CD4-positive, alpha-beta memory T cell (primary cell): Measurements from ENCODE around the gene SRPK1. TPM values are rescaled to one million over a fixed set of nuclear protein-coding genes. Genes with fewer than 3 reads are reported as not detected.
"Not testable (repeated sequence)": the region's sequence is repeated elsewhere in the genome, so short reads cannot be mapped to it uniquely, and the experiment has no call there.

ENCODE experiments used
- CTCF ChIA-PET: fragments of 350-600 bp; sonication (Branson Sonifier 250); formaldehyde crosslinking; loops from one replicate; lab custom pipeline; 2021; ENCODE audit warnings: inconsistent platforms; ENCODE audit not compliant: partially characterized antibody; lab: Charles Lee
- POLR2A ChIA-PET: fragments of 350-600 bp; sonication (Branson Sonifier 250); formaldehyde crosslinking; loops from one replicate; lab custom pipeline; 2021; ENCODE audit not compliant: partially characterized antibody; lab: Charles Lee
- DNase-seq, 5 donors: peaks; one replicate each; pipeline versions ENCODE4 v3.0.0 to v3.0.0-alpha.2; 2020 to 2022; ENCODE audit warnings: mixed read lengths in 1 of 5
- H3K27ac ChIP-seq: one replicate; pipeline ENCODE4 v1.7.0; 2013; ENCODE audit warnings: low read depth, low read length
- H3K27me3 ChIP-seq: 2 replicates; pipeline ENCODE4 v1.7.0; 2013; ENCODE audit warnings: mild to moderate bottlenecking, low read length, moderate library complexity; ENCODE audit not compliant: insufficient read depth
- H3K36me3 ChIP-seq: 2 replicates; pipeline ENCODE4 v1.7.0; 2013; ENCODE audit warnings: mild to moderate bottlenecking, low read length, moderate library complexity; ENCODE audit not compliant: insufficient read depth
- H3K4me1 ChIP-seq: 2 replicates; pipeline ENCODE4 v1.7.0; 2013; ENCODE audit warnings: mild to moderate bottlenecking, low read length, moderate library complexity; ENCODE audit not compliant: insufficient read depth
- H3K4me3 ChIP-seq, 2 donors: one replicate each; pipeline ENCODE4 v1.7.0; 2013; ENCODE audit warnings: low read length in 2 of 2, mild to moderate bottlenecking in 1 of 2
- H3K9me3 ChIP-seq, 2 donors: one replicate each; pipeline ENCODE4 v1.7.0; 2013; ENCODE audit warnings: low read length in 2 of 2, control low read depth in 1 of 2; ENCODE audit not compliant: control insufficient read depth in 1 of 2
- H3K27ac Mint-ChIP-seq, 7 donors: one replicate each; pipeline ENCODE4 v1.8.0; 2020 to 2021; ENCODE audit warnings: mixed read lengths in 7 of 7, mild to moderate bottlenecking in 6 of 7, inconsistent platforms in 3 of 7, moderate library complexity in 3 of 7
- H3K27me3 Mint-ChIP-seq, 2 donors: one replicate each; pipeline ENCODE4 v1.8.0; 2020 to 2021; ENCODE audit warnings: mixed read lengths in 2 of 2
- H3K36me3 Mint-ChIP-seq, 2 donors: one replicate each; pipeline ENCODE4 v1.8.0; 2020 to 2021; ENCODE audit warnings: mixed read lengths in 2 of 2, inconsistent platforms in 1 of 2, mild to moderate bottlenecking in 1 of 2
- H3K4me1 Mint-ChIP-seq, 4 donors: one replicate each; pipeline ENCODE4 v1.8.0; 2020 to 2021; ENCODE audit warnings: mixed read lengths in 4 of 4, mild to moderate bottlenecking in 1 of 4
- H3K4me3 Mint-ChIP-seq, 8 donors: one replicate each; pipeline ENCODE4 v1.8.0; 2020 to 2021; ENCODE audit warnings: mixed read lengths in 8 of 8, mild to moderate bottlenecking in 7 of 8, moderate library complexity in 6 of 8, inconsistent platforms in 3 of 8
- H3K9me3 Mint-ChIP-seq, 8 donors: one replicate each; pipeline ENCODE4 v1.8.0; 2020 to 2021; ENCODE audit warnings: mixed read lengths in 8 of 8, mild to moderate bottlenecking in 5 of 8, inconsistent platforms in 3 of 8, moderate library complexity in 1 of 8
- intact Hi-C: fragments of 100-400 bp; cut with micrococcal nuclease; formaldehyde crosslinking; loops from one replicate; pipeline ENCODE4 v1.15.1; 2023
- polyA plus RNA-seq, 2 donors: library from polyadenylated mRNA; unstranded; fragments of 300-500 nt; fragmentation: Illumina TruSeq; gene quantifications; one replicate each; pipeline ENCODE4 v1.2.3, GENCODE V29; 2021
- total RNA-seq, 2 experiments: library from RNA; stranded (reverse); gene quantifications; one replicate each; pipeline ENCODE4 v1.2.3, GENCODE V29; 2021

Gene SRPK1
- total and polyA plus RNA-seq, 4 experiments from 2014 or later: 47.6 to 57.5 (median 51.6) TPM

DNA sequence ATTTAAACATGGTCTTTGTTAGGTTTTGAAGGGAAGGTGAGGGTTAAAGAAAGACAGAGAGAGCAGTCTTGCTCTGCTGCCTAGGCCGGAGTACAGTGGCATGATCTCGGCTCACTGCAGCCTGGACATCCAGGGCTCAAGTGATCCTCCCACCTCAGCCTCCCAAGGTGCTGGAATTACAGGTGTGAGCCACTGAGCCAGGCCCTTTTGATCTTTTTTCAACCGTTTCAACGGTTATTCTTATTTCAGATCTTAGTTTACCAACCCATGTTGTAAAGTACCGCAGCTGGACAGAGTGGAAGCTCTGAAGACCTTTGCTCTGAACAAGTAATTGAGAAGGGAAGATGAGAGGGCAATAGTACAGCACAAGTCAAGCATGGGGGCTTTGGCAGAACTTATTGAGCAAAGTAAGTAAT lies 1.2 kb upstream of the SRPK1 start:
- DNase-seq: no peak
- CTCF ChIA-PET: no interaction called here
- H3K36me3 Mint-ChIP-seq: peaks cover 0 to 13% of the 10 kb centered on the region in 2 donors
- no peaks in the 10 kb centered on the region for H3K9me3 ChIP-seq
- H3K4me1 ChIP-seq: peaks cover 37% of the 10 kb centered on the region
- no peaks in the 10 kb centered on the region for H3K27me3 ChIP-seq
- intact Hi-C loops: no loop called here
- peak overlapping the region in 6 of 8 donors; percentile 88 to 92 (median 90) for H3K4me3 Mint-ChIP-seq
- H3K4me1 Mint-ChIP-seq: peaks cover 24 to 41% (median 31%) of the 10 kb centered on the region in 4 donors
- POLR2A ChIA-PET: no interaction called here
- H3K36me3 ChIP-seq: no peaks in the 10 kb centered on the region
- no peaks in the 10 kb centered on the region for H3K27me3 Mint-ChIP-seq
- H3K9me3 Mint-ChIP-seq: no peaks in the 10 kb centered on the region
- no peak overlapping the region for H3K4me3 ChIP-seq
- peak overlapping the region in 1 of 7 donors; percentile 80 for H3K27ac Mint-ChIP-seq
- no peak overlapping the region for H3K27ac ChIP-seq

GRCh38 chr6:35919827-35920751 lies 809 bp downstream of the SRPK1 start:
- no peaks in the 10 kb centered on the region for H3K9me3 ChIP-seq
- peak overlapping the region; percentile 52 to 97 for H3K4me3 ChIP-seq
- Mint-ChIP-seq H3K27ac (peak overlapping the region; percentile 89 to 98 (median 95)), H3K36me3 (peaks cover 0 to 14% of the 10 kb centered on the region in 2 donors), H3K4me1 (peaks cover 27 to 47% (median 36%) of the 10 kb centered on the region in 4 donors), H3K9me3 (no peaks in the 10 kb centered on the region), H3K27me3 (no peaks in the 10 kb centered on the region), H3K4me3 (peak overlapping the region; percentile 90 to 100 (median 98))
- peak; percentile 34 to 88 (median 47) for DNase-seq
- H3K4me1 ChIP-seq: peaks cover 44% of the 10 kb centered on the region
- intact Hi-C loops: loop anchor here (2.0 kb wide), 1 partner anchor 107 kb away; the partner anchor contains the start of gene MAPK14
- H3K27ac ChIP-seq: peak overlapping the region; percentile 68
- no peaks in the 10 kb centered on the region for H3K27me3 ChIP-seq
- no peaks in the 10 kb centered on the region for H3K36me3 ChIP-seq
- ChIA-PET CTCF (interaction anchor here (1.2 to 1.8 kb wide), 2 partner anchors 8 to 176 kb away, joined by 3 to 7 read pairs; no protein-coding TSS in a partner anchor), POLR2A (interaction anchor here (1.4 to 3.2 kb wide), 3 partner anchors 11 to 175 kb away, joined by 4 to 17 read pairs (median 5); partner anchors contain the start of gene MAPK14)

GRCh38 chr6:35919085-35919826 lies 1.6 kb downstream of the SRPK1 start:
- Histone ChIP-seq H3K36me3 (no peaks in the 10 kb centered on the region), H3K27me3 (no peaks in the 10 kb centered on the region), H3K9me3 (no peaks in the 10 kb centered on the region), H3K27ac (peak overlapping the region; percentile 68), H3K4me3 (peak overlapping the region; percentile 52 to 97), H3K4me1 (peaks cover 44% of the 10 kb centered on the region)
- no peaks in the 10 kb centered on the region for H3K9me3 Mint-ChIP-seq
- H3K27me3 Mint-ChIP-seq: no peaks in the 10 kb centered on the region
- POLR2A ChIA-PET: interaction anchor here (1.4 to 3.2 kb wide), 2 partner anchors 12 to 109 kb away, joined by 4 to 17 read pairs; partner anchors contain the start of gene MAPK14
- peaks cover 29 to 47% (median 36%) of the 10 kb centered on the region in 4 donors for H3K4me1 Mint-ChIP-seq
- H3K4me3 Mint-ChIP-seq: peak overlapping the region; percentile 90 to 100 (median 98)
- intact Hi-C loops: no loop called here
- H3K27ac Mint-ChIP-seq: peak overlapping the region; percentile 89 to 98 (median 95)
- CTCF ChIA-PET: interaction anchor here (1.2 to 1.8 kb wide), 2 partner anchors 9 to 177 kb away, joined by 3 to 7 read pairs; no protein-coding TSS in a partner anchor
- DNase-seq: peak in 4 of 5 donors; percentile 4 to 28 (median 5)
- H3K36me3 Mint-ChIP-seq: peaks cover 3 to 17% of the 10 kb centered on the region in 2 donors

GRCh38 chr6:35916893-35917292 lies 4.0 kb downstream of the SRPK1 start:
- H3K27me3 Mint-ChIP-seq, H3K36me3 ChIP-seq, DNase-seq, H3K4me3 ChIP-seq, H3K27ac ChIP-seq, H3K9me3 Mint-ChIP-seq, intact Hi-C loops, H3K9me3 ChIP-seq, H3K27me3 ChIP-seq, POLR2A ChIA-PET: not testable (repeated sequence)
- Mint-ChIP-seq H3K4me3 (peak overlapping the region in 3 of 8 donors; percentile 18 to 49 (median 28)), H3K27ac (peak overlapping the region in 6 of 7 donors; percentile 29 to 89 (median 40)), H3K4me1 (peaks cover 26 to 44% (median 37%) of the 10 kb centered on the region in 4 donors), H3K36me3 (peaks cover 18 to 33% of the 10 kb centered on the region in 2 donors)
- CTCF ChIA-PET: interaction anchor here (1.1 kb wide), 1 partner anchor 9 kb away, joined by 4 read pairs; no protein-coding TSS in a partner anchor
- H3K4me1 ChIP-seq: peaks cover 42% of the 10 kb centered on the region

DNA sequence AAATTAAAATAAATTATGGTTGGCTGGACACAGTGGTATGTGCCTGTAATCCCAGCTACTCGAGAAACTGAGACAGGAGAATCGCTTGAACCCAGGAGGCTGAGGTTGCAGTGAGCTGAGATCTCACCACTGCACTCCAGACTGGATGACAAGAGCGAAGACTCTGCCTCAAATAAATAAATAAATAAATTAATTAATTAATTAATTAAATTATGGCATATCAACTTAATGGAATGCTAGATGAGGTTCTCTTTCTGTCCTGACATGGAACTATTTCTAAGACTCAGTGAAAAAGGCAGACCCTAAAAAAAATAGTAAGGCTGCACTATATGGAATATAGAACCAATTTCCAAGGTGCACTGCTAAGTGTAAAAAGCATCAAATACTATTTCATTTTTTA lies 4.8 kb downstream of the SRPK1 start:
- Mint-ChIP-seq H3K36me3 (peaks cover 23 to 35% of the 10 kb centered on the region in 2 donors), H3K27ac (no peak overlapping the region), H3K4me1 (peaks cover 26 to 41% (median 32%) of the 10 kb centered on the region in 4 donors), H3K4me3 (no peak overlapping the region), H3K27me3 (no peaks in the 10 kb centered on the region), H3K9me3 (peaks cover 0 to 1% (median 0%) of the 10 kb centered on the region in 8 donors)
- H3K4me1 ChIP-seq: peaks cover 34% of the 10 kb centered on the region
- H3K4me3 ChIP-seq: no peak overlapping the region
- no peaks in the 10 kb centered on the region for H3K9me3 ChIP-seq
- no peak for DNase-seq
- no peaks in the 10 kb centered on the region for H3K27me3 ChIP-seq
- ChIA-PET POLR2A (no interaction called here), CTCF (no interaction called here)
- no peak overlapping the region for H3K27ac ChIP-seq
- intact Hi-C loops: no loop called here
- peaks cover 7% of the 10 kb centered on the region for H3K36me3 ChIP-seq

- Mint-ChIP-seq H3K27me3 (no peaks in the 10 kb centered on the region), H3K27ac (peak overlapping the region in 1 of 7 donors; percentile 29), H3K9me3 (peaks cover 0 to 12% (median 3%) of the 10 kb centered on the region in 8 donors), H3K36me3 (peaks cover 37 to 38% of the 10 kb centered on the region in 2 donors), H3K4me1 (peaks cover 23 to 38% (median 28%) of the 10 kb centered on the region in 4 donors), H3K4me3 (no peak overlapping the region)
- Histone ChIP-seq H3K4me3 (no peak overlapping the region), H3K36me3 (peaks cover 7% of the 10 kb centered on the region), H3K4me1 (peaks cover 31% of the 10 kb centered on the region), H3K9me3 (no peaks in the 10 kb centered on the region), H3K27me3 (no peaks in the 10 kb centered on the region), H3K27ac (no peak overlapping the region)
- ChIA-PET POLR2A (no interaction called here), CTCF (no interaction called here)
- intact Hi-C loops: no loop called here
- DNase-seq: no peak
These were observed 6.4 kb downstream of the SRPK1 start for GRCh38 chr6:35914536-35914935.
